Activated CD4-positive, alpha-beta T cell treated with anti-CD3 and anti-CD28 coated beads for 24 hours (primary cell): ENCODE data around the gene GP1BB.

Experiments
- DNase-seq, 2 donors: peaks; one replicate each; pipeline ENCODE4 v3.0.0-alpha.2; 2020; ENCODE audit warnings: low read depth in 2 of 2

Gene GP1BB

GRCh38 chr22:19742160-19743066 is 19.1 kb downstream of the GP1BB start:
- DNase-seq, result no peak

- no peak for DNase-seq
These were observed 19.7 kb downstream of the GP1BB start for GRCh38 chr22:19743081-19743480.

- DNase-seq, result no peak
These were observed 20.3 kb downstream of the GP1BB start for GRCh38 chr22:19743651-19744050.

- no peak for DNase-seq
These were observed 21.1 kb downstream of the GP1BB start for GRCh38 chr22:19744350-19745006.

GRCh38 chr22:19745155-19746101 is 22.1 kb downstream of the GP1BB start:
- DNase-seq, result no peak

- DNase-seq, result no peak
These were observed 23.4 kb downstream of the GP1BB start for GRCh38 chr22:19746726-19747125.

GRCh38 chr22:19747551-19747950 is 24.2 kb downstream of the GP1BB start:
- no peak for DNase-seq

GRCh38 chr22:19748139-19748538 is 24.8 kb downstream of the GP1BB start:
- no peak for DNase-seq

GRCh38 chr22:19748991-19749664 is 25.8 kb downstream of the GP1BB start:
- no peak for DNase-seq

GRCh38 chr22:19749876-19750275 is 26.5 kb downstream of the GP1BB start:
- DNase-seq, result no peak

GRCh38 chr22:19750507-19751490 is 27.5 kb downstream of the GP1BB start:
- no peak for DNase-seq

GRCh38 chr22:19751497-19752245 is 28.3 kb downstream of the GP1BB start:
- no peak for DNase-seq

GRCh38 chr22:19753090-19753842 is 29.9 kb downstream of the GP1BB start:
- DNase-seq, result no peak

GRCh38 chr22:19753996-19754700 is 30.8 kb downstream of the GP1BB start:
- DNase-seq, result no peak

GRCh38 chr22:19754701-19755144 is 31.4 kb downstream of the GP1BB start:
- no peak for DNase-seq

- DNase-seq, result no peak
These were observed 31.9 kb downstream of the GP1BB start for GRCh38 chr22:19755145-19755710.

GRCh38 chr22:19755722-19756287 is 32.5 kb downstream of the GP1BB start:
- no peak for DNase-seq
